Neural progenitor cell (in vitro differentiated cells): Measurements from ENCODE around the gene CCDC142.

Experiments
- CTCF ChIP-seq: fragments of 200-600 bp; sonication (generic); IDR thresholded peaks from 2 replicates; pipeline ENCODE4 v1.5.1; 2017; ENCODE audit warnings: antibody characterized with exemption, mild to moderate bottlenecking
- EZH2 ChIP-seq: fragments of 200-600 bp; sonication (generic); IDR thresholded peaks from 2 replicates; pipeline ENCODE4 v1.6.1; 2017; ENCODE audit warnings: antibody characterized with exemption, mild to moderate bottlenecking, moderate library complexity
- EZH2phosphoT487 ChIP-seq: fragments of 200-600 bp; sonication (generic); IDR thresholded peaks from 2 replicates; pipeline ENCODE4 v1.6.1; 2017; ENCODE audit warnings: antibody characterized with exemption

GRCh38 chr2:74513605-74514367 lies 31.0 kb upstream of the CCDC142 start:
- TF ChIP-seq CTCF (no peak), EZH2 (peak; percentile 74), EZH2phosphoT487 (peak; percentile 11)
